ENCODE data around the gene ARMC9. TPM values are rescaled to one million over a fixed set of nuclear protein-coding genes. Genes with fewer than 3 reads are reported as not detected.

ARMC9 gene
- total and polyA plus RNA-seq, 2 of the 13 experiments (the other 11 are each of a cell fraction or from before 2014, with no cell fraction given) = 9.1 to 12.8 TPM

DNA sequence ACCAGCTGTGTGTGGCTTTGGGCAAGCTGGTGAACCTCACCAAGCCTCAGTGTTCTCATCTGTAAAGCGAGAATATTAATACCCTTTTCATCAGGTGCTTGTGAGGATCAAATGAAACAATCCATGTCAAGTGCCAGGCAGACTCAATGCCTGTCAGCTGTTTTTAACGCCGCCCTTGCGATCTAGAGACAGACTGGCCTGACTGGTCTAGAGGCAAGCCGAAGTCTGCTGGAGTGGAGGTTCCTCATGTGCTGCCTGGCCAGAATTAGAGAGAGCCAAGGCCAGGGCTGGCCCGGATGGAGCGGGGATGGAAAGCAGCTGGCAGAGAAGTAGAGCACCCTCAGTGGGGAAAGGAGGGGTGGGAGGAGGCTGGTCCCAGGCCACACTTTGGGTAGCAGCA is 122.6 kb downstream of the ARMC9 start:
- ChIA-PET POLR2A (interaction anchor here (1.1 kb wide), 1 partner anchor 143 kb away, joined by 3 read pairs; the partner anchor contains the start of gene NCL), CTCF (ENCODE audit: low intra/inter-chr PET ratio, low total read pairs) (no interaction called here)
- Histone ChIP-seq H3K4me1 (ENCODE audit: insufficient read depth, low read length) (no peaks in the 10 kb centered on the region), H3K79me2 (ENCODE audit: insufficient read depth, low read length) (no peaks in the 10 kb centered on the region), H2AFZ (ENCODE audit: low read length) (no peak overlapping the region), H3K4me3 (replicated peaks in 1 of 3; ENCODE audit: insufficient read depth in 1 of 3, low read depth in 2 of 3, low read length in 3 of 3) (no peak overlapping the region), H3K9ac (ENCODE audit: insufficient read depth, low read depth, low read length) (no peak overlapping the region), H3K9me3 (ENCODE audit: low read length) (no peaks in the 10 kb centered on the region), H3K27me3 (ENCODE audit: control insufficient read depth in 1 of 2, insufficient read depth in 2 of 2, low read length in 2 of 2) (no peaks in the 10 kb centered on the region), H3K36me3 (replicated peaks in 1 of 2; ENCODE audit: control insufficient read depth in 1 of 2, insufficient read depth in 2 of 2, low read length in 2 of 2) (no peaks in the 10 kb centered on the region; a peak in 2 of 5 replicates), H4K20me1 (ENCODE audit: insufficient read depth, low read length) (no peaks in the 10 kb centered on the region), H3K27ac (ENCODE audit: extremely low read length, insufficient read depth, low read length) (no peak overlapping the region), H3K4me2 (ENCODE audit: low read depth, low read length) (no peak overlapping the region)
- ATAC-seq (no peak), DNase-seq (ENCODE audit: low spot score) (no peak), FAIRE-seq (no peak)
- BruUV-seq (replicated peaks) = no TSS peak
- 96% methylated on average over 7 of the region's 7 CpGs for WGBS (ENCODE audit: low lambda C conversion rate)
- intact Hi-C loops (cut with micrococcal nuclease; ENCODE audit: unreplicated experiment) (no loop called here), in situ Hi-C loops (cut with HindIII; ENCODE audit: extremely low pct_ligation_motif_present, low pct_unique_long_range_greater_than_20kb) (no loop called here)
- TF ChIP-seq, protein P1, sequence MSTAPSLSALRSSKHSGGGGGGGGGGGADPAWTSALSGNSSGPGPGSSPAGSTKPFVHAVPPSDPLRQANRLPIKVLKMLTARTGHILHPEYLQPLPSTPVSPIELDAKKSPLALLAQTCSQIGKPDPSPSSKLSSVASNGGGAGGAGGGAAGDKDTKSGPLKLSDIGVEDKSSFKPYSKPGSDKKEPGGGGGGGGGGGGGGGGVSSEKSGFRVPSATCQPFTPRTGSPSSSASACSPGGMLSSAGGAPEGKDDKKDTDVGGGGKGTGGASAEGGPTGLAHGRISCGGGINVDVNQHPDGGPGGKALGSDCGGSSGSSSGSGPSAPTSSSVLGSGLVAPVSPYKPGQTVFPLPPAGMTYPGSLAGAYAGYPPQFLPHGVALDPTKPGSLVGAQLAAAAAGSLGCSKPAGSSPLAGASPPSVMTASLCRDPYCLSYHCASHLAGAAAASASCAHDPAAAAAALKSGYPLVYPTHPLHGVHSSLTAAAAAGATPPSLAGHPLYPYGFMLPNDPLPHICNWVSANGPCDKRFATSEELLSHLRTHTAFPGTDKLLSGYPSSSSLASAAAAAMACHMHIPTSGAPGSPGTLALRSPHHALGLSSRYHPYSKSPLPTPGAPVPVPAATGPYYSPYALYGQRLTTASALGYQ (CRISPR knock-in tag; IDR thresholded peaks at IDR 0.05) = no peak
- no peak for TF ChIP-seq ZNF883 (CRISPR knock-in tag; IDR thresholded peaks at IDR 0.05; ENCODE audit: not compliant biosample characterization)

GRCh38 chr2:231321556-231322334 is 123.3 kb downstream of the ARMC9 start:
- CTCF ChIA-PET (ENCODE audit: low intra/inter-chr PET ratio, low total read pairs) = no interaction called here
- H4K20me1 ChIP-seq (ENCODE audit: insufficient read depth, low read length) = no peaks in the 10 kb centered on the region
- H3K9me3 ChIP-seq (ENCODE audit: low read length) = no peaks in the 10 kb centered on the region
- no peak for DNase-seq (ENCODE audit: low spot score)
- no peaks in the 10 kb centered on the region for H3K4me1 ChIP-seq (ENCODE audit: insufficient read depth, low read length)
- H3K79me2 ChIP-seq (ENCODE audit: insufficient read depth, low read length) = no peaks in the 10 kb centered on the region
- FAIRE-seq = no peak
- no peak overlapping the region for H2AFZ ChIP-seq (ENCODE audit: low read length)
- BruUV-seq (replicated peaks) = no TSS peak
- intact Hi-C loops (cut with micrococcal nuclease; ENCODE audit: unreplicated experiment) (no loop called here), in situ Hi-C loops (cut with HindIII; ENCODE audit: extremely low pct_ligation_motif_present, low pct_unique_long_range_greater_than_20kb) (no loop called here)
- H3K27me3 ChIP-seq (ENCODE audit: control insufficient read depth in 1 of 2, insufficient read depth in 2 of 2, low read length in 2 of 2) = no peaks in the 10 kb centered on the region
- no peak overlapping the region for H3K4me2 ChIP-seq (ENCODE audit: low read depth, low read length)
- ATAC-seq = no peak
- no peak overlapping the region for H3K27ac ChIP-seq (ENCODE audit: extremely low read length, insufficient read depth, low read length)
- WGBS (ENCODE audit: low lambda C conversion rate) = 94% methylated on average over 22 of the region's 22 CpGs
- POLR2A ChIA-PET = interaction anchor here (1.1 kb wide), 1 partner anchor 143 kb away, joined by 3 read pairs; the partner anchor contains the start of gene NCL
- no peaks in the 10 kb centered on the region; a peak in 2 of 5 replicates for H3K36me3 ChIP-seq (replicated peaks in 1 of 2; ENCODE audit: control insufficient read depth in 1 of 2, insufficient read depth in 2 of 2, low read length in 2 of 2)
- no peak overlapping the region for H3K9ac ChIP-seq (ENCODE audit: insufficient read depth, low read depth, low read length)
- H3K4me3 ChIP-seq (replicated peaks in 1 of 3; ENCODE audit: insufficient read depth in 1 of 3, low read depth in 2 of 3, low read length in 3 of 3) = no peak overlapping the region
- TF ChIP-seq, protein P2, sequence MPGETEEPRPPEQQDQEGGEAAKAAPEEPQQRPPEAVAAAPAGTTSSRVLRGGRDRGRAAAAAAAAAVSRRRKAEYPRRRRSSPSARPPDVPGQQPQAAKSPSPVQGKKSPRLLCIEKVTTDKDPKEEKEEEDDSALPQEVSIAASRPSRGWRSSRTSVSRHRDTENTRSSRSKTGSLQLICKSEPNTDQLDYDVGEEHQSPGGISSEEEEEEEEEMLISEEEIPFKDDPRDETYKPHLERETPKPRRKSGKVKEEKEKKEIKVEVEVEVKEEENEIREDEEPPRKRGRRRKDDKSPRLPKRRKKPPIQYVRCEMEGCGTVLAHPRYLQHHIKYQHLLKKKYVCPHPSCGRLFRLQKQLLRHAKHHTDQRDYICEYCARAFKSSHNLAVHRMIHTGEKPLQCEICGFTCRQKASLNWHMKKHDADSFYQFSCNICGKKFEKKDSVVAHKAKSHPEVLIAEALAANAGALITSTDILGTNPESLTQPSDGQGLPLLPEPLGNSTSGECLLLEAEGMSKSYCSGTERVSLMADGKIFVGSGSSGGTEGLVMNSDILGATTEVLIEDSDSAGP (CRISPR knock-in tag; IDR thresholded peaks at IDR 0.05; ENCODE audit: borderline replicate concordance) = no peak
- no peak for TF ChIP-seq CENPX (CRISPR knock-in tag; IDR thresholded peaks at IDR 0.05)
- TF ChIP-seq, protein P3, sequence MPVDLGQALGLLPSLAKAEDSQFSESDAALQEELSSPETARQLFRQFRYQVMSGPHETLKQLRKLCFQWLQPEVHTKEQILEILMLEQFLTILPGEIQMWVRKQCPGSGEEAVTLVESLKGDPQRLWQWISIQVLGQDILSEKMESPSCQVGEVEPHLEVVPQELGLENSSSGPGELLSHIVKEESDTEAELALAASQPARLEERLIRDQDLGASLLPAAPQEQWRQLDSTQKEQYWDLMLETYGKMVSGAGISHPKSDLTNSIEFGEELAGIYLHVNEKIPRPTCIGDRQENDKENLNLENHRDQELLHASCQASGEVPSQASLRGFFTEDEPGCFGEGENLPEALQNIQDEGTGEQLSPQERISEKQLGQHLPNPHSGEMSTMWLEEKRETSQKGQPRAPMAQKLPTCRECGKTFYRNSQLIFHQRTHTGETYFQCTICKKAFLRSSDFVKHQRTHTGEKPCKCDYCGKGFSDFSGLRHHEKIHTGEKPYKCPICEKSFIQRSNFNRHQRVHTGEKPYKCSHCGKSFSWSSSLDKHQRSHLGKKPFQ (CRISPR knock-in tag; IDR thresholded peaks at IDR 0.05; ENCODE audit: insufficient replicate concordance) = no peak
- TF ChIP-seq, protein P4, sequence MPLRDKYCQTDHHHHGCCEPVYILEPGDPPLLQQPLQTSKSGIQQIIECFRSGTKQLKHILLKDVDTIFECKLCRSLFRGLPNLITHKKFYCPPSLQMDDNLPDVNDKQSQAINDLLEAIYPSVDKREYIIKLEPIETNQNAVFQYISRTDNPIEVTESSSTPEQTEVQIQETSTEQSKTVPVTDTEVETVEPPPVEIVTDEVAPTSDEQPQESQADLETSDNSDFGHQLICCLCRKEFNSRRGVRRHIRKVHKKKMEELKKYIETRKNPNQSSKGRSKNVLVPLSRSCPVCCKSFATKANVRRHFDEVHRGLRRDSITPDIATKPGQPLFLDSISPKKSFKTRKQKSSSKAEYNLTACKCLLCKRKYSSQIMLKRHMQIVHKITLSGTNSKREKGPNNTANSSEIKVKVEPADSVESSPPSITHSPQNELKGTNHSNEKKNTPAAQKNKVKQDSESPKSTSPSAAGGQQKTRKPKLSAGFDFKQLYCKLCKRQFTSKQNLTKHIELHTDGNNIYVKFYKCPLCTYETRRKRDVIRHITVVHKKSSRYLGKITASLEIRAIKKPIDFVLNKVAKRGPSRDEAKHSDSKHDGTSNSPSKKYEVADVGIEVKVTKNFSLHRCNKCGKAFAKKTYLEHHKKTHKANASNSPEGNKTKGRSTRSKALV (CRISPR knock-in tag; IDR thresholded peaks at IDR 0.05) = no peak

Measured in HepG2 (cell line).